OCI-LY3 (cell line): ENCODE data around the gene HIP1R.

Experiments
- EZH2phosphoT487 ChIP-seq: fragments of 200-600 bp; shearing (Covaris generic); IDR thresholded peaks from 2 replicates; pipeline ENCODE4 v1.6.1; 2018; ENCODE audit warnings: antibody characterized with exemption, mixed run types, low read depth
- TF ChIP-seq, protein P1 (sequence below): fragments of 200-600, 300-600 bp; sonication (generic); IDR thresholded peaks from 2 replicates; pipeline ENCODE4 v1.5.1; 2014; ENCODE audit warnings: antibody characterized with exemption, low read length, low read depth

DNA sequence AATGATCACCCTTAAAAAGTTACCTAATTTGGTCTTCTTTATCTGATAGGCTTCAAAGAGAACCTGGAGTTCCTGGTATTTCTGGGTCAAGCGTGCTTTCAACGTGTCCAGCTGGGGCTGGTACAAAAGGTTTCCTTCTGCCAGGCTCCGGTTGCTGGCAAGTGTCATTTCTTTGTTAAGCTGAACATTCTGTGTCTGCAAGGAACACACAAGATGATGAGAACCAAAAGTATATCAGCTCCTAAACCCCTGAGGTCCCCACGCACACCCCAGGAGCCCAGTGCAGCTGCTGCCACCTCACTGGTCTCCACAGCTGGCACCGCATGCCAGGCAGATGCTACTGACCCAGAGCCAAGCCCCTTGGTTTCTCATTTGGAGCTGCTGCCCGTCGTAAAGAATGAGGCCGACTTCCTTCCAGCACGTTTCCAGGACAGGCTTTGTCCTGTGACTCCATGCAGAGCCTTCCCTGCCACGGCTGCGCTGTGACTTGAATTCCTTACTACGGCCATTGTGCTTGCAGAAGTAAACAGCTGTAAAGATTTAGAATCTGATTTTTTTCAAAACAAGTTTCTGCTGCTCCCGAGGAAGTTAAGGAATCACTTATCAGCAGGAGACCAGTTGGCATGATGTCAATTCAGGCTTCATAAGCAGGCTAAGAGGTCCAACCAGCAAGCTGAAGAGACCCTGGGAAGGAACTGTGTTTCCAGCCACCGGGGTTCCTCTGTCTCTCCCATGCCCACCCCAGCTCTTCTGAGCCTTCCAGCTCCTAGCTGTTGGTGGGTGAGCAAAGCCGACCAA lies 35.8 kb downstream of the HIP1R start:
- no peak for TF ChIP-seq EZH2phosphoT487
- TF ChIP-seq, protein P1, sequence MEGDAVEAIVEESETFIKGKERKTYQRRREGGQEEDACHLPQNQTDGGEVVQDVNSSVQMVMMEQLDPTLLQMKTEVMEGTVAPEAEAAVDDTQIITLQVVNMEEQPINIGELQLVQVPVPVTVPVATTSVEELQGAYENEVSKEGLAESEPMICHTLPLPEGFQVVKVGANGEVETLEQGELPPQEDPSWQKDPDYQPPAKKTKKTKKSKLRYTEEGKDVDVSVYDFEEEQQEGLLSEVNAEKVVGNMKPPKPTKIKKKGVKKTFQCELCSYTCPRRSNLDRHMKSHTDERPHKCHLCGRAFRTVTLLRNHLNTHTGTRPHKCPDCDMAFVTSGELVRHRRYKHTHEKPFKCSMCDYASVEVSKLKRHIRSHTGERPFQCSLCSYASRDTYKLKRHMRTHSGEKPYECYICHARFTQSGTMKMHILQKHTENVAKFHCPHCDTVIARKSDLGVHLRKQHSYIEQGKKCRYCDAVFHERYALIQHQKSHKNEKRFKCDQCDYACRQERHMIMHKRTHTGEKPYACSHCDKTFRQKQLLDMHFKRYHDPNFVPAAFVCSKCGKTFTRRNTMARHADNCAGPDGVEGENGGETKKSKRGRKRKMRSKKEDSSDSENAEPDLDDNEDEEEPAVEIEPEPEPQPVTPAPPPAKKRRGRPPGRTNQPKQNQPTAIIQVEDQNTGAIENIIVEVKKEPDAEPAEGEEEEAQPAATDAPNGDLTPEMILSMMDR = no peak
